GM18511 (cell line): ENCODE data around the gene TBX6.

ENCODE experiments used
- ATAC-seq: cut with Tn5 transposase; IDR thresholded peaks from one replicate; pipeline ENCODE4 v1.9.1; 2021; ENCODE audit warnings: mild to moderate bottlenecking, moderate library complexity; ENCODE audit not compliant: unreplicated experiment

The TBX6 gene

GRCh38 chr16:30114411-30114810 lies 22.7 kb upstream of the TBX6 start:
- no peak for ATAC-seq

- no peak for ATAC-seq
Measured at GRCh38 chr16:30113711-30114333, 22.1 kb upstream of the TBX6 start.

DNA sequence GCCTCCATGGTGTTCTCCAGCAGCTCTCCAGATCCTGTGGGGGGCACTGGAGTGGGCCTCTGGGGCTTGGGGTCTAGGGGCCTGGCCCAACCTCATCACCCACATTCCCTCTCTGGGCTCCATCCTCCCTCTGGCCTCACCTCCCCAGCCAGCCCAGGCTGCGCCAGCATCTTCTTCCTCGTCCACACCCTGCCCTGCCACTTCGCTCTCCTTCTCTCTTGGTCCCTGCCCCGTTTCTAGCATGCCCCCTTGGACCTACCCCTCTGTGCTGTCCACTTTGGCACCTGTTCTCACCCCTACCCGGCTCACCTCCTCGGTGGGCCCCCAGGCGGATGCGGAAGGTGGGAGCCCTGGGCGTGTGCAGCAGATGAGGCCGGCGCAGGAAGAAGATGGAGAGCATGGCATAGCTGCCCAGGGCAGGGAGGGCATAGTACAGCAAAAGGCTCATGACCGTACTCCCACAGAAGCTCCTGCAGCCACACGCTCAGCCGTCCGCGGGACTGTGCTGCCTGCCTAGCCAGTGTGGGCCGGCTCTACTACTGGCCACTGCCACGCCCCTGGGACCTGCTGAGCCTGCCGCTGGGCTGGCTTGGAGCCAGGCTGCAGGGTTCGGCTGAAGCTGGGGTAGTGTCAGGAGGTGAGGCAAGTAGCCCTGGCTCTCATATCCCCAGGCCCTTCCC lies 21.4 kb upstream of the TBX6 start, which contains the start of gene GDPD3:
Gene GDPD3, minus strand, starts transcription at position 507 of the 680 bp plus-strand sequence. Its CDS starts 59 bp downstream, at position 448.
- no peak for ATAC-seq

- ATAC-seq: no peak
Measured at GRCh38 chr16:30112197-30113030, 20.7 kb upstream of the TBX6 start.

GRCh38 chr16:30110661-30111060 lies 18.9 kb upstream of the TBX6 start:
- ATAC-seq: no peak

DNA sequence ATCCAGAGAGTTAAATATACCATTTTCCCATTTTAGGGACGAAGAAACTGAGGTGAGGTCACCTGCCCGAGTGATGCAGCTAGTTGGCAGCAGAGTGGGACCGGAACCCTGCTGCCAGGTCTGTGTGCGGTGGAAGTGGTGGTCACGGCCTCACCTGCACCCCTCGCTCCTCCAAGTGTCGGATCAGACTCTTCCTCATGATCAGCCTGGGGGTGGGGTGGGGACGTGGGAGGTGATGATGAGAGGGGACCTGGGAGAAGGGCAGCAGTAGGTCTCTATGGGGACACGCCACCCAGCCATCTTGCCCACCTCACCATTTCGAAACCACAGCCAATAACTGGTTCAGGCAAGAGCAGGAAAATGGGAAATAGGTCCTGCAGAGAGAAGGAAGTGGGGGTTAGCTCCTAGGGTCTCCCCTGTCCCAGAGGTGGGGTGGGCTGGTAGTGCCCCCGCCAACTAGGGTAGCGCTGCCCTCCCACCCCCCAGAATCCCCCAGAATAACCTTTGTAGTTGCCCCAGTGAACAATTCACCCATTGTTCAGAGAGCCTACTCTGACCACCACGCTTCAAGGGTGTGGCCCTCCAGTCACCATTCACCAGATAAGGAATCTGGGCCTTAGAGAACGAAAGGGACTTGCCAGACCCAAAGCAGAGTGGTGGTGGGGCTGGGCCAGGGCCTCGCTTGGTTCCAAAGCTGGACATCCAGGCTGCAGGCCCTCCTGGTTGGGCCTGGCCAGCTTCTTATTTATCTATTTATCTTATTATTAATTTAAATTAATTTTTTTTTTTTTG lies 16.5 kb upstream of the TBX6 start:
- no peak for ATAC-seq

DNA sequence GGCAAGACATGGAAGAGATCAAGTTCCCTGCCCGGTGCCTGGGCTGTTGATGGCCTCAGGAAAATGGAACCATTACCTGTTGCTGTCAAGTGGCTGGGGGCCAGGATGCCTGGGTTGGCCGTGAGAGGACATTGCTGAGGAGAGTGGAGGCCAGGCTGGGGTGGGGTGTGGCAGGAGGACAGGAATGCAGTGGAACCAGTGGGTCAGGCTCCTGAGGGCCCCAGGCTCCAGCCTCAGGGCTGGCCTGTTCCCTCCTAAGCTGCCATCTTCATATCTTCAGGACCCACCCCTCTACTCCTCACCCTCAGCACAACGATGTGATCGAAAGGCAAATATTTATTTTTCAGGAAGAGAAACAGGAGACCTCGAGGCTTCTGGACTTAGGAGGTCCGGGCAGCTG lies 12.8 kb upstream of the TBX6 start:
- ATAC-seq: no peak

DNA sequence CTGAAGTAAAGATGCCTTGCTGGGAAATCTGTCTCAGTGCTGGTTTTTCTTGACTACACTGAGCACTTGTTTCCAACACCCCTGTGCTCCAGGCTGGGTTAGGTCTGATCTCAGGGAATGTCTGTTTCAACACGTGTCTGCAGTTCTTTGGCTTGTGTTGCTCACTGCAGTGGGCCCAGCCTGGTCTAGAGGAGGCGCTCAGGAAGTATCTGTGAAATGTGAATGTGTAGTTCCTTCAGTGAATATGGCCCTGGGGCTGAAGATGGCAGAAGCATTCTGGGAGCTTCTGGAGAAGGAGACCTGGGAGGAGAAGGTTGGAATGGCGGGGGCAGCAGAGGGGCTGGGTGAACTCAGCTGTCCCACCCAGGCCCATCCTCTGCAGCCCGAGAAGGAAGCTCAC lies 12.4 kb upstream of the TBX6 start:
- no peak for ATAC-seq

DNA sequence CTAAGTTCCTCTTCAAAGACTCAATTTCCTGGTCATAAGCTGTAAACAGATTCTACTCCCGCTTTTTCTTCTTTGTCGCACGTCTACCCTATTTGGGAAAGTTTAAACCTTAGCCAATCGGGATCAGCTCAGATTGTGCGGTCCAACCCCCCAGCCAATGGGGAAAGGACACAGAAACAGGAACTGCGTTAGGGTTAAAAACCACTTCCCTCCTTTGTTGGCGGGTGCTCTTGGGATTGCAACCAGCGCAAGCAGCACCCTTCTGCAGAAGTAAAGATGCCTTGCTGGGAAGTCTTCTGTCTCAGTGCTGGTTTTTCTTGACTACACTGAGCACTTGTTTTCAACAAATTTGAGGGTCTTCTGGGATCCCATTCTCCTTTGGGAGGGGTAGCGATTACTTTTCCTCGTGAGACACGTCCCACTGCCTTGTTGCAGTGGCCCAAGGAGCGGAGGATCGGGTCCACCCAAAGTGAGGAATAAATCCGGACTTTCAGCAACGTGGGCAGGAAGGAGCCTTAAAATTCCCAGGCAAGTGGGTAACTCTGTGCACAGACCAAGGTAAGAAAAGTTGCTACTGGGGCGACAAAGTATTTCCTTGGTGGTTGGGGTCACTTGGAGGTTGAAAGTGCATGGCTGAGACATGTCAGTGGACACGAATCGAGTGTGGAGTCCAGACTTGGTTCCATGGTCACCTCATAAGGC lies 5.3 kb upstream of the TBX6 start:
- no peak for ATAC-seq

DNA sequence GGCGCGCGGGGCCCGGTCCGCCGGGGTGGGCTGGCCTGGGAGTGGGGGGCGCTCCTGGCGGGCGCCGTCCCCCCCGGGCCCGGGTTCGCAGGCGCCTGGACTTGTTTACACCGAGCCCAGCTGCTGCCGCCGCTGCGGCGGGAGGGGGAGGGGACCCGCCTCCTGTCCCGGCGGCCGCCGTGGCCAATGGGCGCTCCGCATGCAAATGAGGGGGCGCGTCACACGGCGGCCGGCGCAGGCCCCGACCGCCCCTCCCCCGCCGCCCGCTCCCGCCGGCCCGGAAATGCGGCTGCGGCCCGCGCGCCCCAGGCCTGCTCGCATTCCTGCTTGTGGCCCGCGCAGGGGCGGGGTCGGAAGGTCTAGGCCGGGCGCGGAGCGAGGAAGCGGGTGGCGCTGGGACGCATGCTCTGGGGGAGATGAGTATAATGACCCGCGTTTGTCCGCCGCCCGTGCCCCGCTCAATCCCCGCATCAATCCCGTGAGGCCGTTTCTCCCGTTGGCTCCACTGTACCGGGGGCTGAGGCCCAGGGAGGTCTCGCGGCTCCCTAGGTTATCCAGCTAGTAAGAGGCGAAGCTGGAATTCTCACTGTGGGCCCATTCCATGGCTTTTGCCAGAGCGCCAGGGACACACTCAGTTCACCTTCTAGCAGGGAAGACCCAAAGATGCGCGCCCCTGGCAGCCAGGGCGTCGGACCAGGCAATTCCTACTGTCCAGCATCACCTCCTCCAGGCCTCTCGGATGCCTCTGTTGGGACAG lies 4.6 kb upstream of the TBX6 start, which contains the start of gene YPEL3:
Gene YPEL3, minus strand, starts transcription at position 109 of the 757 bp plus-strand sequence. CDS start 731 bp downstream, outside the sequence.
- ATAC-seq: peak; percentile 48

DNA sequence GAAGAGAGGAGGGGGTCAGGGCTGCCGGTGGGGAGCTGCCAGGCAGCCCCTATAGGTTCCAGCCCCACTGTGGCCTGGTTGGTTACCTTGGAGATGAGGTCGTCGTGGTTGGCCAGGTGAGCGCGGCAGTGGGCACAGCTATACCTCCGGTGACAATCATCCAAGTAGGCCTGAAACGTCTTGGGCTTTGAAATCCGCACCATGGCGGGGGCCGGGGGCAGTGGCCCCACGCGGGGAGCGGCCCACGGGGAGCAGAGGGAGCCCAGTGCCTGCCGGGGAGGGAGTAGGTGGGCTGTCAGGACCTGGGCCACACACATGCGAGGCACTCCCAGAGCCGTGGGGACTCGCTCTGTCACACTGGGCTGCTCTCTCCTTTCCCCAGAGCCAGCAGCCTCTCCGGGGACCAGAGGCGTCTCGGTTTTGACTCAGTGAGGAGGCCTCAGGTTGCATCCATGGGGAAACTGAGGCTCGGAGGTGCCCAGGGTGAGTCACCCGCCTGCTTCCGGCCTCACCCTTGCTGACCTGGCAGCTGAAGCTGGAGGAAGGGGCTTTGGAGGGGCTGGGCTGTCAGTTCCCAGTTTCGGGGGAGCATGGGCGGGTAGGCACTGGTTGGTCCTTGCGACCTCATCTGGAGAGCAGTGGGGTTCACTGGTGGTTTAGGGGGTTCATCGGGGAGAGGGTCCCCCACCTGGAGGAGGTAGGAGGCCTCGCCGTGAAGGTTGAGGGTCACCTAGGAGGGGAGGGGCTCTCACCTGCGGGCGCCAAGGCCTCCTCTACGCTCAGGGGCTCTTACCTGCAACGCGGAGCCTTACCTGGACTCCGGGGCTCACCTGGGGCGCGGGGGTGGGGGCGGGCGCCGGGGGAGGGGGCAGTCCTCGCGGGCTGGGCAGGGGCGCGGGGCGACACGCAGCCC lies 3.7 kb upstream of the TBX6 start:
- no peak for ATAC-seq

- ATAC-seq: no peak
Measured at GRCh38 chr16:30094541-30095165, 2.9 kb upstream of the TBX6 start.

GRCh38 chr16:30092373-30093010 lies 768 bp upstream of the TBX6 start:
- peak; percentile 42 for ATAC-seq

- no peak for ATAC-seq
Measured at GRCh38 chr16:30090610-30091331, 953 bp downstream of the TBX6 start.

GRCh38 chr16:30088832-30089624 lies 2.7 kb downstream of the TBX6 start:
- no peak for ATAC-seq

DNA sequence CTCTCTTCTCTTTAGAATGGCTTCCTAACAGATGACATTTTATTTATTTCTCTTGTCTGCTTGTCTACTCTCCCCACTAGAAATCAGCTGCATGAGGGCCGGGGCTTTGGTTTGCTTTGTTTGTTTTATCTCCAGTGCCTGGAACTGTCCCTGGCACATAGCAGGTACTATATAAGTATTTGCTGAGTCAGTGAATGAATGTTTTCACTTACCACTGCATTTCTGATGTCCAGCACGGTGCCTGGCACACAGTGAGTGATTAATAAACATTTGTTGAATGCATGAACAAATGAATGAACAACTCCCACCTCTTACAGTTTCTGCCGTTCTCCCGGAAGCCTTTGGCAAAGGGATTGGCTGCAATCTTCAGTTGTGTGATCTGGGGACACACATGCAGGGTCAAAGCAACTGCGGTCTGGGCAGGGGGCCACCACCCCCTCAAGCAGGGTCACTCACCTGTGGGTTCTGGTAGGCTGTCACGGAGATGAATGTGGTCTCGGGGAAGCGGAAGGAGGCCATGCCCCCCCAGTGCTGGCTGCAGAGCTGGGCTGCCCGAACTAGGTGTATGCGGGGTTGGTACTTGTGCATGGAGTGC lies 3.4 kb downstream of the TBX6 start:
- ATAC-seq: no peak
